ENCODE data around the gene PODXL. TPM values are rescaled to one million over a fixed set of nuclear protein-coding genes. Genes with fewer than 3 reads are reported as not detected.

Gene PODXL
- total RNA-seq, 1 experiment from 2014 or later = 37.5 TPM

DNA sequence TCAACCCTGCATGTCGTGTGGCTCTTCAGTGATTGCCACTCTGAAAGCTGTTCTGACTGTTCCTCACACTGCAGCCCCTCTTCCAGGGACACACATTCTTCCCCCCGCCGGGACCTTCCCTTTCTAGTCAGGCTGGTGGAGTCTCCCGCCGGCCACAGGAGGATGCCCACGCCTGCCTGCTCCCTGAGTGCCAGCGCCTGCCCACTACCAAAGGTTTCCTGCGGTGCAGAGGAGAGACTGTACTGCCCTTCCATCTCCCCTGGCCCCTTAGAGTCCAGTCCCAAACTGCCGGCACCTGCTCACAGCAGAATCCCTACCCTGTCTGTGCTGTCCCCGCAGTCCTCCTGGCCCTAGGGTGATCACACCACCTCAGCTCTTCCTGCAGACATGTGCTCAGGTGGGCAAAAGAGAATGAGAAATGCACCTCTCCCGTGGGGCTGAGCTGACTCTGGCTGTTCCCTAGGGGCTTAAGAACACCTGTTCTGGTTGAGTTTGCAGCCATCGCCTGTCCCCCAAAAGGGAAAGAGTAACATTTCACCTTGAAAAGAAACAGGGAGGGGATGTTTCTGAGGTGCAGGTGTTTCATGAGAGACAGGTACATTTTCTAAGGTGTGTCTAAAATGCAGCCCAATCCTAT lies 1.4 kb downstream of the PODXL start (continued):
- TF ChIP-seq EGR1 (IDR thresholded peaks at IDR 0.05; ENCODE audit: low read depth) = no peak

DNA sequence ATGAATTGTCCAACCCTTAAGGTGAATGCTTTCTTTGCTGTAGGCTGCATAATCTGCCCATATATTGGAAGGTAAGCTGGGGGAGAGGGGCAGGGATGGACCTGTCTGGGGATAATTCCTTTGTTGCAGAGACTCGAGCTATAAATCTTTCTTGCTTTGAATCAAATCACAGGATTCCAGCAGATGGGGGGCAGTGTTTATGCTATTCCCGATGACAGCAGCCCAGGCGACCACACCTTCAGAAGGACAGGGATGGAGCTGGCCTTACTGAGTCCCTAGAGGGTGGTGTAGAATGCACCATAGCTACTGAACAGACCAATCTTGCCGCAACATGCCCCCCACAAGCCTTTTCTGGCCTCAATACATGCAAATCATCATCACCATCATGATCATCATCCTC lies 2.5 kb downstream of the PODXL start:
- Histone ChIP-seq H3K9me3 (ENCODE audit: control insufficient read depth in 1 of 2, insufficient read depth in 1 of 2, low read depth in 1 of 2, low read length in 2 of 2) (no peaks in the 10 kb centered on the region), H3K4me3 (replicated peaks in 1 of 2; ENCODE audit: low read depth in 1 of 2, low read length in 2 of 2) (no peak overlapping the region), H3K27me3 (ENCODE audit: insufficient read depth, low read length) (no peaks in the 10 kb centered on the region), H3K9ac (ENCODE audit: low read length) (no peak overlapping the region), H3K9me2 (ENCODE audit: insufficient read depth) (no peaks in the 10 kb centered on the region), H3K27ac (ENCODE audit: low read depth, low read length) (no peak overlapping the region), H3K36me3 (ENCODE audit: control insufficient read depth in 1 of 2, insufficient read depth in 2 of 2, low read length in 2 of 2) (no peaks in the 10 kb centered on the region), H2AFZ (ENCODE audit: low read depth, low read length, poor library complexity, severe bottlenecking) (no peak overlapping the region), H3K79me2 (ENCODE audit: insufficient read depth, low read length) (peaks cover 15% of the 10 kb centered on the region; the same call in 1 of the 2 replicates), H3K4me2 (ENCODE audit: low read length) (no peak overlapping the region), H4K20me1 (ENCODE audit: insufficient read depth) (no peaks in the 10 kb centered on the region), H3K4me1 (ENCODE audit: control insufficient read depth in 1 of 2, insufficient read depth in 2 of 2, low read length in 2 of 2) (peaks cover 9 to 31% of the 10 kb centered on the region in 2 experiments; a peak in 3 of 4 replicates)
- CTCF ChIA-PET = interaction anchor here (1.6 kb wide), 1 partner anchor 8 kb away, joined by 5 read pairs; no protein-coding TSS in a partner anchor
- intact Hi-C loops (cut with micrococcal nuclease) = no loop called here
- ATAC-seq = no peak
- no TSS peak for BruUV-seq (replicated peaks)
- DNase-seq (ENCODE audit: low read depth, low spot score) = no peak
- TF ChIP-seq ZNF274 (IDR thresholded peaks at IDR 0.05; ENCODE audit: low read depth, low read length) (no peak), JUND (IDR thresholded peaks at IDR 0.05) (no peak), CEBPB (IDR thresholded peaks at IDR 0.05; ENCODE audit: low read depth) (no peak), SIN3A (IDR thresholded peaks at IDR 0.05; ENCODE audit: low read depth) (no peak), ELF1 (IDR thresholded peaks at IDR 0.05; ENCODE audit: borderline replicate concordance, low read depth) (no peak), POLR2AphosphoS5 (IDR thresholded peaks at IDR 0.05; ENCODE audit: low read depth, low read length) (no peak), EZH2 (IDR thresholded peaks at IDR 0.05) (no peak), EZH2phosphoT487 (IDR thresholded peaks at IDR 0.05; ENCODE audit: borderline replicate concordance) (no peak), FOSL1 (IDR thresholded peaks at IDR 0.05; ENCODE audit: low read depth) (no peak), YY1 (IDR thresholded peaks at IDR 0.05; ENCODE audit: extremely low read depth, insufficient replicate concordance, low read depth, low read length) (no peak)
- TF ChIP-seq, protein P1, sequence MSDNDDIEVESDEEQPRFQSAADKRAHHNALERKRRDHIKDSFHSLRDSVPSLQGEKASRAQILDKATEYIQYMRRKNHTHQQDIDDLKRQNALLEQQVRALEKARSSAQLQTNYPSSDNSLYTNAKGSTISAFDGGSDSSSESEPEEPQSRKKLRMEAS (IDR thresholded peaks at IDR 0.05) = no peak
- TF ChIP-seq, protein P2, sequence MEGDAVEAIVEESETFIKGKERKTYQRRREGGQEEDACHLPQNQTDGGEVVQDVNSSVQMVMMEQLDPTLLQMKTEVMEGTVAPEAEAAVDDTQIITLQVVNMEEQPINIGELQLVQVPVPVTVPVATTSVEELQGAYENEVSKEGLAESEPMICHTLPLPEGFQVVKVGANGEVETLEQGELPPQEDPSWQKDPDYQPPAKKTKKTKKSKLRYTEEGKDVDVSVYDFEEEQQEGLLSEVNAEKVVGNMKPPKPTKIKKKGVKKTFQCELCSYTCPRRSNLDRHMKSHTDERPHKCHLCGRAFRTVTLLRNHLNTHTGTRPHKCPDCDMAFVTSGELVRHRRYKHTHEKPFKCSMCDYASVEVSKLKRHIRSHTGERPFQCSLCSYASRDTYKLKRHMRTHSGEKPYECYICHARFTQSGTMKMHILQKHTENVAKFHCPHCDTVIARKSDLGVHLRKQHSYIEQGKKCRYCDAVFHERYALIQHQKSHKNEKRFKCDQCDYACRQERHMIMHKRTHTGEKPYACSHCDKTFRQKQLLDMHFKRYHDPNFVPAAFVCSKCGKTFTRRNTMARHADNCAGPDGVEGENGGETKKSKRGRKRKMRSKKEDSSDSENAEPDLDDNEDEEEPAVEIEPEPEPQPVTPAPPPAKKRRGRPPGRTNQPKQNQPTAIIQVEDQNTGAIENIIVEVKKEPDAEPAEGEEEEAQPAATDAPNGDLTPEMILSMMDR (IDR thresholded peaks at IDR 0.05 in 2 of 3, conservative IDR thresholded peaks at IDR 0.05 in 1 of 3; ENCODE audit: borderline replicate concordance in 1 of 3, insufficient read depth in 1 of 3, low read depth in 2 of 3, low read length in 2 of 3) = no peak
- POLR2A ChIA-PET = no interaction called here
- RAD21 ChIA-PET (ENCODE audit: low non-redundant PET in 1 of 2, low total read pairs in 2 of 2, uncharacterized antibody in 2 of 2, unreplicated experiment in 2 of 2) = no interaction called here

Measured in HCT116 (cell line).